Right lobe of liver (tissue), 4 donors: Measurements from ENCODE around the gene CHST13.

Experiments
- CTCF ChIP-seq, 4 donors: fragments of 200-600 bp in 3 of 4; fragments of 450-650 bp in 1 of 4; IDR thresholded peaks; one replicate each; pipeline versions ENCODE4 v1.5.1 to v1.8.0; 2016 to 2022; ENCODE audit warnings: antibody characterized with exemption in 4 of 4, mild to moderate bottlenecking in 2 of 4
- POLR2A ChIP-seq: fragments of 450-650 bp; IDR thresholded peaks from one replicate; pipeline ENCODE4 v1.6.1; 2017; ENCODE audit warnings: antibody characterized with exemption, mild to moderate bottlenecking
- donor health status: DM: no; HTN: no; CAD: no.
- donor health status: DM: no; HTN: no; CAD: no.
- donor health status: DM: no; HTN: yes; CAD: no.

- TF ChIP-seq POLR2A: no peak
- no peak for TF ChIP-seq CTCF (IDR thresholded peaks at IDR 0.05)
Measured at GRCh38 chr3:126550488-126551051, 26.6 kb downstream of the CHST13 start.
